ENCODE data around the gene DAZAP1.
"Not testable (repeated sequence)": the region's sequence is repeated elsewhere in the genome, so short reads cannot be mapped to it uniquely, and the experiment has no call there.

DAZAP1 gene

GRCh38 chr19:1474765-1475351 is 67.5 kb downstream of the DAZAP1 start:
- no peak for DNase-seq

GRCh38 chr19:1475751-1476437 is 68.5 kb downstream of the DAZAP1 start:
- no peak for DNase-seq

- not testable (repeated sequence) for DNase-seq
Observed at GRCh38 chr19:1477056-1477455, 69.7 kb downstream of the DAZAP1 start.

GRCh38 chr19:1478934-1479707 is 71.7 kb downstream of the DAZAP1 start, which contains the start of gene C19orf25:
C19orf25 (minus strand) TSS chr19:1479215; CDS start chr19:1478903, 312 bp downstream.
- DNase-seq, result peak; percentile 79 to 95 (median 85)

GRCh38 chr19:1481224-1481892 is 74.0 kb downstream of the DAZAP1 start:
- DNase-seq, result no peak

GRCh38 chr19:1481893-1482360 is 74.5 kb downstream of the DAZAP1 start:
- no peak for DNase-seq

- DNase-seq, result no peak
Observed at GRCh38 chr19:1482361-1483130, 75.2 kb downstream of the DAZAP1 start.

- no peak for DNase-seq
Observed at GRCh38 chr19:1483131-1483978, 76.0 kb downstream of the DAZAP1 start.

- no peak for DNase-seq
Observed at GRCh38 chr19:1483979-1484428, 76.6 kb downstream of the DAZAP1 start.
